Measurements from ENCODE around the gene KIF26A.

GRCh38 chr14:104135121-104135903 lies 3.1 kb upstream of the KIF26A start:
- TF ChIP-seq EP300 (IDR thresholded peaks at IDR 0.05; ENCODE audit: borderline replicate concordance in 1 of 2, low read depth in 1 of 2, low read length in 1 of 2) (no peak), JUND (IDR thresholded peaks at IDR 0.05) (no peak), MXI1 (IDR thresholded peaks at IDR 0.05; ENCODE audit: low read depth, low read length) (peak; percentile 48; the same call in 1 of the 2 replicates)
- TF ChIP-seq, protein P1, sequence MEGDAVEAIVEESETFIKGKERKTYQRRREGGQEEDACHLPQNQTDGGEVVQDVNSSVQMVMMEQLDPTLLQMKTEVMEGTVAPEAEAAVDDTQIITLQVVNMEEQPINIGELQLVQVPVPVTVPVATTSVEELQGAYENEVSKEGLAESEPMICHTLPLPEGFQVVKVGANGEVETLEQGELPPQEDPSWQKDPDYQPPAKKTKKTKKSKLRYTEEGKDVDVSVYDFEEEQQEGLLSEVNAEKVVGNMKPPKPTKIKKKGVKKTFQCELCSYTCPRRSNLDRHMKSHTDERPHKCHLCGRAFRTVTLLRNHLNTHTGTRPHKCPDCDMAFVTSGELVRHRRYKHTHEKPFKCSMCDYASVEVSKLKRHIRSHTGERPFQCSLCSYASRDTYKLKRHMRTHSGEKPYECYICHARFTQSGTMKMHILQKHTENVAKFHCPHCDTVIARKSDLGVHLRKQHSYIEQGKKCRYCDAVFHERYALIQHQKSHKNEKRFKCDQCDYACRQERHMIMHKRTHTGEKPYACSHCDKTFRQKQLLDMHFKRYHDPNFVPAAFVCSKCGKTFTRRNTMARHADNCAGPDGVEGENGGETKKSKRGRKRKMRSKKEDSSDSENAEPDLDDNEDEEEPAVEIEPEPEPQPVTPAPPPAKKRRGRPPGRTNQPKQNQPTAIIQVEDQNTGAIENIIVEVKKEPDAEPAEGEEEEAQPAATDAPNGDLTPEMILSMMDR (IDR thresholded peaks at IDR 0.05): peak; percentile 26

All from SK-N-SH (cell line).